HG03045 (cell line): ENCODE data around the gene DCTN4.
"Not testable (repeated sequence)": the region's sequence is repeated elsewhere in the genome, so short reads cannot be mapped to it uniquely, and the experiment has no call there.

Experiments used
- ATAC-seq: cut with Tn5 transposase; IDR thresholded peaks from one replicate; pipeline ENCODE4 v1.9.1; 2021; ENCODE audit warnings: mild to moderate bottlenecking, moderate library complexity; ENCODE audit not compliant: unreplicated experiment

DCTN4 gene

GRCh38 chr5:150758531-150759333 lies at the start of gene DCTN4:
Gene DCTN4 (minus strand): TSS chr5:150759017. CDS start chr5:150758993, 24 bp downstream.
- ATAC-seq: peak; percentile 93

- no peak for ATAC-seq
Measured at GRCh38 chr5:150804388-150804787, 45.6 kb upstream of the DCTN4 start.

GRCh38 chr5:150801117-150801927 lies 42.5 kb upstream of the DCTN4 start:
- ATAC-seq: no peak

- ATAC-seq: no peak
Measured at GRCh38 chr5:150797384-150797783, 38.6 kb upstream of the DCTN4 start.

- ATAC-seq: no peak
Measured at GRCh38 chr5:150794927-150795326, 36.1 kb upstream of the DCTN4 start.

GRCh38 chr5:150793423-150793888 lies 34.6 kb upstream of the DCTN4 start:
- ATAC-seq: not testable (repeated sequence)

- no peak for ATAC-seq
Measured at GRCh38 chr5:150791536-150791935, 32.7 kb upstream of the DCTN4 start.

GRCh38 chr5:150789943-150790611 lies 31.3 kb upstream of the DCTN4 start:
- peak; percentile 92 for ATAC-seq

GRCh38 chr5:150789450-150789849 lies 30.6 kb upstream of the DCTN4 start:
- ATAC-seq: no peak

- no peak for ATAC-seq
Measured at GRCh38 chr5:150788977-150789376, 30.2 kb upstream of the DCTN4 start.

- ATAC-seq: no peak
Measured at GRCh38 chr5:150787656-150788055, 28.8 kb upstream of the DCTN4 start.

- no peak for ATAC-seq
Measured at GRCh38 chr5:150786876-150787275, 28.1 kb upstream of the DCTN4 start.

GRCh38 chr5:150785950-150786349 lies 27.1 kb upstream of the DCTN4 start:
- ATAC-seq: no peak

- ATAC-seq: no peak
Measured at GRCh38 chr5:150783422-150783928, 24.7 kb upstream of the DCTN4 start.

- no peak for ATAC-seq
Measured at GRCh38 chr5:150782850-150783249, 24.0 kb upstream of the DCTN4 start.

- ATAC-seq: no peak
Measured at GRCh38 chr5:150781706-150782614, 23.1 kb upstream of the DCTN4 start.

GRCh38 chr5:150780816-150781221 lies 22.0 kb upstream of the DCTN4 start:
- ATAC-seq: no peak

GRCh38 chr5:150780187-150780692 lies 21.4 kb upstream of the DCTN4 start:
- peak; percentile 62 for ATAC-seq

GRCh38 chr5:150779397-150780186 lies 20.8 kb upstream of the DCTN4 start:
- no peak for ATAC-seq
